Umbilical cord (tissue), 2 donors: ENCODE measurements around the gene KLK5. TPM values are rescaled to one million over a fixed set of nuclear protein-coding genes. Genes with fewer than 3 reads are reported as not detected.
"Not testable (repeated sequence)": the region's sequence is repeated elsewhere in the genome, so short reads cannot be mapped to it uniquely, and the experiment has no call there.

ENCODE experiments used
- DNase-seq: peaks from one replicate; pipeline ENCODE4 v3.0.0-alpha.2; 2015; ENCODE audit warnings: low spot score
- total RNA-seq: library from RNA; depleted of rRNA; stranded (reverse); fragments of >200 nt; gene quantifications from one replicate; pipeline ENCODE4 v1.2.3, GENCODE V29; 2014; ENCODE audit warnings: low replicate concordance; ENCODE audit not compliant: insufficient read depth

Gene KLK5
- total RNA-seq, 1 donor from 2014 or later: not detected

- DNase-seq: no peak
These were observed 31.2 kb downstream of the KLK5 start for GRCh38 chr19:50921426-50922316.

- no peak for DNase-seq
These were observed 36.8 kb downstream of the KLK5 start for GRCh38 chr19:50916069-50916468.

GRCh38 chr19:50912727-50913716 is 39.8 kb downstream of the KLK5 start:
- no peak for DNase-seq

- no peak for DNase-seq
These were observed 40.7 kb downstream of the KLK5 start for GRCh38 chr19:50912102-50912599.

- DNase-seq: no peak
These were observed 41.4 kb downstream of the KLK5 start, which contains the start of gene KLK4 for GRCh38 chr19:50911206-50912101. KLK4 (minus strand) TSS chr19:50911395; CDS start chr19:50910738, 657 bp downstream.

GRCh38 chr19:50910722-50911121 is 42.1 kb downstream of the KLK5 start:
- no peak for DNase-seq

- DNase-seq: no peak
These were observed 43.4 kb downstream of the KLK5 start for GRCh38 chr19:50909240-50910070.

- no peak for DNase-seq
These were observed 44.5 kb downstream of the KLK5 start for GRCh38 chr19:50908336-50908735.

GRCh38 chr19:50906217-50906616 is 46.6 kb downstream of the KLK5 start:
- no peak for DNase-seq

GRCh38 chr19:50902640-50903039 is 50.2 kb downstream of the KLK5 start:
- no peak for DNase-seq

- no peak for DNase-seq
These were observed 53.3 kb downstream of the KLK5 start for GRCh38 chr19:50899569-50899968.

GRCh38 chr19:50898018-50898417 is 54.8 kb downstream of the KLK5 start:
- DNase-seq: no peak

- DNase-seq: no peak
These were observed 55.2 kb downstream of the KLK5 start for GRCh38 chr19:50897612-50898011.

- DNase-seq: no peak
These were observed 55.6 kb downstream of the KLK5 start for GRCh38 chr19:50897191-50897607.

GRCh38 chr19:50896591-50897190 is 56.1 kb downstream of the KLK5 start:
- no peak for DNase-seq

- DNase-seq: not testable (repeated sequence)
These were observed 56.7 kb downstream of the KLK5 start for GRCh38 chr19:50896089-50896590.

GRCh38 chr19:50894478-50895356 is 58.1 kb downstream of the KLK5 start:
- DNase-seq: no peak
